PFSK-1 (cell line): Measurements from ENCODE around the gene RASA2.
A peak's percentile ranks its signal among the peaks of the same experiment; 100 is the strongest.

Source experiments
- FOXP2 ChIP-seq: optimal IDR thresholded peaks from 2 replicates; pipeline ENCODE3; 2011; ENCODE audit warnings: borderline replicate concordance, control low read depth, inconsistent platforms; ENCODE audit not compliant: insufficient read depth; ENCODE audit errors: extremely low read length, extremely low read depth
- POLR2AphosphoS5 ChIP-seq: IDR thresholded peaks from 2 replicates; pipeline ENCODE4 v1.6.1; 2012; ENCODE audit warnings: low read depth, mild to moderate bottlenecking, control low read depth, low read length, moderate library complexity
- REST ChIP-seq, 2 experiments: IDR thresholded peaks; 2 replicates each; pipeline versions ENCODE4 v1.6.1 to v1.8.0; 2011 to 2012; ENCODE audit warnings: low read depth in 2 of 2, low read length in 2 of 2, control low read depth in 1 of 2, inconsistent platforms in 1 of 2, mild to moderate bottlenecking in 1 of 2, moderate library complexity in 1 of 2; ENCODE audit not compliant: insufficient read depth in 1 of 2
- SIN3A ChIP-seq: IDR thresholded peaks from 2 replicates; pipeline ENCODE4 v1.6.1; 2012; ENCODE audit warnings: mild to moderate bottlenecking, low read length, moderate library complexity, borderline replicate concordance; ENCODE audit not compliant: insufficient read depth
- TAF1 ChIP-seq: IDR thresholded peaks from 2 replicates; pipeline ENCODE4 v1.6.1; 2012; ENCODE audit warnings: low read length, control low read depth, borderline replicate concordance; ENCODE audit not compliant: insufficient read depth

RASA2 gene

GRCh38 chr3:141484701-141485287, 2.0 kb upstream of the RASA2 start:
- TF ChIP-seq REST (IDR thresholded peaks at IDR 0.05; ENCODE audit: insufficient read depth in 1 of 2, low read depth in 2 of 2, low read length in 2 of 2) (no peak), POLR2AphosphoS5 (no peak), FOXP2 (no peak), TAF1 (no peak), SIN3A (no peak)

DNA sequence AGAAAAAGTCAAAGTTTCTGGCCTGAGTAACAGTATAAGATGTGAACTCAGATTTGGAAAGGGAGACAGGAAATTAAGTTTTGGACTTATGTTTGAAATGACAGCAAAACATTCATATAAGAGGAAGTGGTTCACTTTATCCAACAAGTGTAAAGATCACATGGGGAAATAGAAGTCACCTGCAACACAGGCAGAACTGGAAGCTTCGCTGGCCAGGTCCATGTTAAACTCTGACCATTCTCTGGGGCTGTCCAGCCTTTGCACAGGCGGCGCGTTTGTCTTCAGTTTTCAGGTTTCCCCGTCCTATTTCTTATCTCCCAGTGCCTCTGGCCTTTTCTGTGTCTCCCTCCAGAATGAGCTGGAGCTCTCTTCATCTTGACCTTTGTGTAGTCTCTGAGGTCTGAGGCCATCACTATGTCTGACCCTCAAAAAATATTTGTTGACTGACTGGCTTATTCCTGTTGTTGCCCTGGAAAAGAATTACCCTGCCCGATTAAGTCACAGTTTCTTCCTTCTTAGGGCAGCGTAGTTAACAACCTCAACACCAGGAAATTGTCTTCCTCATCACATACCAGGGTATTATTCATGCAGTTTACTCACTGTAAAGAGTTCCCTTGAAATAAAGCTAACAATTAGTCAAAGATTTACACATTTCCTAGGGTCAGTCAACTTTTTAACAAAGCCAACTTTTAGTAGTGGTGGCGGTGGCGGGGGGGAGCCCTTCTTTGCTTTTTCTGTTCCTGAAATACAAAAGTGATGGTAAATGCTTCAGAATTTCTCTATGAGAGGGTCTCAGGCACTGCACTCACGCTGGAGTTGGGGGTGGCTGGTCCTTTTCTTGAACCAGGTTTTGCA, 959 bp upstream of the RASA2 start:
- TF ChIP-seq SIN3A = no peak
- TF ChIP-seq POLR2AphosphoS5 = no peak
- no peak for TF ChIP-seq REST (IDR thresholded peaks at IDR 0.05; ENCODE audit: insufficient read depth in 1 of 2, low read depth in 2 of 2, low read length in 2 of 2)
- TF ChIP-seq TAF1 = no peak
- no peak for TF ChIP-seq FOXP2

GRCh38 chr3:141486496-141486745, 406 bp upstream of the RASA2 start:
- TF ChIP-seq REST (IDR thresholded peaks at IDR 0.05; ENCODE audit: insufficient read depth in 1 of 2, low read depth in 2 of 2, low read length in 2 of 2) = no peak

- TF ChIP-seq FOXP2 (peak; percentile 19), POLR2AphosphoS5 (no peak), REST (IDR thresholded peaks at IDR 0.05; ENCODE audit: insufficient read depth in 1 of 2, low read depth in 2 of 2, low read length in 2 of 2) (no peak), TAF1 (0 out of 2 replicates have a peak, but pooled peaks have one; percentile 41)
Observed at GRCh38 chr3:141487521-141488252, 860 bp downstream of the RASA2 start.
